HUES64 (cell line): ENCODE data around the gene PPT1. TPM values are rescaled to one million over a fixed set of nuclear protein-coding genes. Genes with fewer than 3 reads are reported as not detected.

Experiments
- H3K27ac ChIP-seq: 2 replicates; pipeline ENCODE4 v1.7.0; 2013; ENCODE audit warnings: low read depth, low read length, inconsistent platforms
- H3K27me3 ChIP-seq: 2 replicates; pipeline ENCODE4 v1.6.1; 2013; ENCODE audit warnings: mild to moderate bottlenecking, low read length; ENCODE audit not compliant: insufficient read depth
- H3K36me3 ChIP-seq: 2 replicates; pipeline ENCODE4 v1.6.1; 2013; ENCODE audit warnings: mild to moderate bottlenecking, low read length; ENCODE audit not compliant: insufficient read depth
- H3K4me1 ChIP-seq: 2 replicates; pipeline ENCODE4 v1.6.1; 2013; ENCODE audit warnings: mild to moderate bottlenecking, low read length, moderate library complexity; ENCODE audit not compliant: insufficient read depth
- H3K4me3 ChIP-seq: 2 replicates; pipeline ENCODE4 v1.5.1; 2013; ENCODE audit warnings: mild to moderate bottlenecking, low read length, moderate library complexity
- H3K9ac ChIP-seq: 2 replicates; pipeline ENCODE4 v1.6.1; 2013; ENCODE audit warnings: mild to moderate bottlenecking, low read depth, low read length
- H3K9me3 ChIP-seq: 2 replicates; pipeline ENCODE4 v1.6.1; 2013; ENCODE audit warnings: low read depth, low read length; ENCODE audit not compliant: insufficient read depth
- WGBS: fragments of 150-250, 120-280 bp; methylation state at CpG from one replicate; pipeline ENCODE4 v1.1.7; 2013; ENCODE audit warnings: missing lambda C conversion rate; 5-methylcytosine and 5-hydroxymethylcytosine counted together
- polyA plus RNA-seq, 2 experiments: library from polyadenylated mRNA; stranded (reverse); fragments of 50-300 nt; gene quantifications; one replicate each; pipeline ENCODE4 v1.2.3, GENCODE V29; 2013

Gene PPT1
- 160 TPM for polyA plus RNA-seq (2013, experiment 1 of 2)
- 141 TPM for polyA plus RNA-seq (2013, experiment 2 of 2)

DNA sequence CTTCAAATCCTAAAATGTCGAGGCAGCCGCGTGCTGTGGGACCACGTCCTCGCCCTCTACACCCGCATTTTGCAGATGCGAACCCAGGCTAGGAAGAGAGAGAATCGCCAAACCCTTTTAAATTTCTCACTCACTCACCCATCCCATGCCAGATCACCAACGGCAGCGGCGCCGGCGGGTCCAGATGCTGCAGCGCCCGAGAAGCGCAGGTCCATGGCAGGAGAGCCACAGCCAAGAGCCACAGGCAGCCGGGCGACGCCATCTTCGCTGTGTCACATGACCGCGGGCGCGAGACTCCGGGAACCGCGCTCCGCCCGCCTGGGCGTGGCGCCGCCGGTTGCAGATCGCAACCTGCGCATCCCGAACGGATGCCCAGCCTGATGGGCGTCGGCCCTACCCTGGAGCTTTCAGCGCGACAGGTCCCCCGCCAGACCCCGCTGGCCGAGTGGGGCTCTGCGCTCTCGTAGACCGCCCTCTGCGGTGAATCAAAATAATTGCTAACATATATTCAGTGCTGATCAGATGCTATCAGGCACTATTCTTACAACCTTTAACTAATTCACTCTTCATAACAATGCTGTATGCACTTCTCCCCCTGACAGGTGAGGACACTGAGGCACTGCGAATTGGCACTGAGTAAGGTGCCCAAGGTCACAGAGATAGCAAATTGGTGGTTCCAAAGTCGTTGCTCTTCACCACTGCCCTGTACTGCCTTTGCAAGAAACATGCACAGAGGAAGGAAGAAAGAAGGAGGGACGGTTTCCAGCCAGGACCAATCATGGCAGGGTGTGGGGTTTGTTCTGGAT lies at the start of gene PPT1:
PPT1 (minus strand) TSS at position 276 of the 806 bp plus-strand sequence; CDS start at position 262, 14 bp downstream.
- Histone ChIP-seq H3K27ac (peak within 1 kb of the TSS; percentile 61; the same call in 1 of the 2 replicates), H3K4me3 (peak within 1 kb of the TSS; percentile 91), H3K4me1 (peaks cover 11% of the 10 kb centered on the region), H3K9ac (peak within 1 kb of the TSS; percentile 87), H3K27me3 (peaks cover 4% of the 10 kb centered on the region; the same call in 1 of the 2 replicates), H3K36me3 (peaks cover 18% of the 10 kb centered on the region), H3K9me3 (no peaks in the 10 kb centered on the region)
- WGBS, result 1% methylated on average over 51 of the region's 51 CpGs

GRCh38 chr1:40143891-40144575 lies 47.0 kb upstream of the PPT1 start:
- peaks cover 39% of the 10 kb centered on the region; the same call in 1 of the 2 replicates for H3K27me3 ChIP-seq
- H3K4me3 ChIP-seq, result no peak overlapping the region
- H3K9me3 ChIP-seq, result no peaks in the 10 kb centered on the region
- H3K9ac ChIP-seq, result no peak overlapping the region
- 14% methylated on average over 6 of the region's 7 CpGs for whole genome bisulfite sequencing
- H3K4me1 ChIP-seq, result peaks cover 13% of the 10 kb centered on the region
- H3K27ac ChIP-seq, result no peak overlapping the region
- no peaks in the 10 kb centered on the region for H3K36me3 ChIP-seq

DNA sequence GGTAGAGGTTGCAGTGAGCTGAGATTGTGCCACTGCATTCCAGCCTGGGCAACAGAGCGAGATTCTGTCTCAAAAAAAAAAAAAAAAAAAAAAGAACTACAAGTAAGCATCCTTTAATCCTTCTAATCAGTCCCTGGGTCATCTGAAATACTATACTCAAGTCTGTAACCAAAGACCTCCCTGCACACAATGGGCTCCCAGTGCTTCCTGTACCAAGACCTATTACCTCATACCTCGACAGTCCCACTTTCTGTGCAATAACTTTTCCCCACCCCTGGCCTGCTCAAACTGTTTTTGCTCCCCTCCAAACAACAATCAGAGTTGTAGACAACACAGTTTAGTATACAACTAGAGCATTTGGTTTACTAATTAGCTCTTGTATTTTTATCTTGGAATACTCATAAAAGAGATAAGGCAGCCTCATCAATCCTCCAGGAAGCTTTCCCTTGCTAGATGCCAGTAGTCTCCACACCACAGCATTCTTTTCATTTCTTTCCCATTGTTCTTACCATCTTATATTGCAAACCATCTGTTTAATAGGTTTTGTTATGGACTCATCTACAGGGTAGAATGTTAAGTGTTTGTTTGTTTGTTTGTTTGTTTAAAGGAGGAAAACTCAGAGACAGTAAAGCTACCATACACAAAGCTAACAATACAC lies 45.0 kb upstream of the PPT1 start:
- H3K36me3 ChIP-seq, result no peaks in the 10 kb centered on the region
- H3K4me1 ChIP-seq, result peaks cover 13% of the 10 kb centered on the region
- H3K27ac ChIP-seq, result no peak overlapping the region
- no peaks in the 10 kb centered on the region for H3K9me3 ChIP-seq
- WGBS, result 88% methylated on average over 2 of the region's 2 CpGs
- H3K4me3 ChIP-seq, result no peak overlapping the region
- H3K27me3 ChIP-seq, result peaks cover 27% of the 10 kb centered on the region; the same call in 1 of the 2 replicates
- no peak overlapping the region for H3K9ac ChIP-seq

DNA sequence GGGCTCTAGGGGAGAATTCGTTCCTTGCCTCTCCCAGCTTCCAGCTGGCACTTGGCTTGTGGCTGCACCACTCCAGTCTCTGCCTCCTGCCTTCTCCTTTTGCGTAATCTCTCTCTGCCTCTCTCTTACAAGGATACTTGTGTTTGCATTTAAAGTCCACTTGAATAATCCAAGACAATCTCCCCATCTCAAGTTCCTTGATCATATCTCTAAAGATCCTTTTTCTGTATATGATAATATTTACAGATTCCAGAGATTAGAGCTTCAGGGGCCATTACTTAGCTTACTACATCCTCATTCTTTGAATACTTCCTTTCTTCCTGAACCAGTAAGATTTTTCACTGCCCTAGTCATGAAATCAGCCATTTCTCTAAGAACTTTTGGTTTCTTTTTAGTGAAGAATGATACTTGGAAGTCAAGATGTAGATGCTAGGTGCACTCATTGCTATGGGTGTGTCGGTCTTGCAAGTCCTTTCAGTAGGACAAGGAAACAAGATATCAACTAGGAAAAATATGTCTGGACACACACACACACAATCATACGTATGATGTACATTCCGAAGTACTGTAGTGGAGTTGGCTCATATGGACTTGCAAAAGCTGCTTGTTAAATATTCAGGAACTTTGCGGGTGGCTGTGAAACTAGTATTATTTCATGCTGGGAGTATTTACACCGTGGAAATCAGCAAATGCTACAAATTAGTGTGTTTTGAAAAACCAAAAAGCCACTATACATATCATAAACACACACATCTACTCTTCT lies 43.3 kb upstream of the PPT1 start:
- 88% methylated on average over 7 of the region's 7 CpGs for WGBS
- Histone ChIP-seq H3K4me1 (peaks cover 13% of the 10 kb centered on the region), H3K9me3 (no peaks in the 10 kb centered on the region), H3K36me3 (no peaks in the 10 kb centered on the region), H3K27ac (no peak overlapping the region), H3K27me3 (peaks cover 13% of the 10 kb centered on the region; the same call in 1 of the 2 replicates), H3K4me3 (no peak overlapping the region), H3K9ac (no peak overlapping the region)

GRCh38 chr1:40133839-40134238 lies 36.8 kb upstream of the PPT1 start:
- Histone ChIP-seq H3K9ac (no peak overlapping the region), H3K4me3 (no peak overlapping the region), H3K4me1 (no peaks in the 10 kb centered on the region), H3K27me3 (no peaks in the 10 kb centered on the region), H3K9me3 (no peaks in the 10 kb centered on the region), H3K27ac (no peak overlapping the region), H3K36me3 (no peaks in the 10 kb centered on the region)
- 79% methylated on average over 2 of the region's 2 CpGs for WGBS

GRCh38 chr1:40133312-40133665 lies 36.2 kb upstream of the PPT1 start:
- no peak overlapping the region for H3K9ac ChIP-seq
- H3K9me3 ChIP-seq, result no peaks in the 10 kb centered on the region
- H3K4me3 ChIP-seq, result no peak overlapping the region
- H3K27me3 ChIP-seq, result no peaks in the 10 kb centered on the region
- no peaks in the 10 kb centered on the region for H3K36me3 ChIP-seq
- 95% methylated on average over 21 of the region's 21 CpGs for WGBS
- no peak overlapping the region for H3K27ac ChIP-seq
- H3K4me1 ChIP-seq, result no peaks in the 10 kb centered on the region

DNA sequence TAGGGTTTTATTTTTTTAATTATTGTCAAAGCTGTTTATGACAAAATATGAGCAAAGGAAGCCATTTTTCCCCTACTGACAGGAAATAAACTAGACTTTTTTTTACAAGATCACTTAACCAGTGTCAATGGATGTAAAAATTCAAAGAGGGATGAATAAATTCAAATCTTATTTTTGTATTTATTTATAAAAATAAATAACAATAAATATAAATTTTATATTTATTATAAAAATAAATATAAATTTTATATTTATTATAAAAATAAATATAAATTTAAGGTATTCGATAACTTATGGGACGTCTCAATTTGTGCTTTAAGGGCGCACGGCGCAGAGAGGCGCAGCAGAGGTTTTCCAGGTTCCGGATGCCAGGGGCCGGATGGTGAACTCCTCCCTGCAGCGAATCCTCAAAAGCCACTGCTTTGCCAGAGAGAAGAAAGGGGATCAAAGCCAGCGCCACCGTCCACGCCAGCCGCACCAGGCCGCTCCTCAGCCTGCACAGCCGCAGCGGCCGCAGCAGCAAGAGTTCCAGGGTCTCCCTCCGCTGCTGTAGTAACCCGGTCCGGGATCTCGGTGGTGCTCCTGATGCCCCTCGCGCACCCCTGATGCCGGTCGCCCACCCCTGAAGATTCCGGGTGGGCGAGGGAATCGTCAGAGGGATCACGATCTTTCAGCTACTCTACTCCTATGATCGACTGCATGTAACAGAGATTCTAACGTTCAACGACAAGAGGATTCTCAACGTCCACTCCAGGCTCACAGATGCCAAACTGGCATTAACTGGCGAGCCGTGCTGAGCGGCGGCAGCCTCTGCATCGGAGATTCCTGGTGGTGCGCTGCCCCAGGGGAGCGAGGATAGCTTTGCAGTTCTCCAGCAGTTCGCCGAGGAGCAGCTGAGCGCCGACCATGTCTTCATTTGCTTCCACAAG lies 35.6 kb upstream of the PPT1 start:
- WGBS, result 96% methylated on average over 44 of the region's 44 CpGs
- H3K4me1 ChIP-seq, result no peaks in the 10 kb centered on the region
- H3K9ac ChIP-seq, result no peak overlapping the region
- no peaks in the 10 kb centered on the region for H3K36me3 ChIP-seq
- no peaks in the 10 kb centered on the region for H3K9me3 ChIP-seq
- no peak overlapping the region for H3K27ac ChIP-seq
- no peaks in the 10 kb centered on the region for H3K27me3 ChIP-seq
- no peak overlapping the region for H3K4me3 ChIP-seq

DNA sequence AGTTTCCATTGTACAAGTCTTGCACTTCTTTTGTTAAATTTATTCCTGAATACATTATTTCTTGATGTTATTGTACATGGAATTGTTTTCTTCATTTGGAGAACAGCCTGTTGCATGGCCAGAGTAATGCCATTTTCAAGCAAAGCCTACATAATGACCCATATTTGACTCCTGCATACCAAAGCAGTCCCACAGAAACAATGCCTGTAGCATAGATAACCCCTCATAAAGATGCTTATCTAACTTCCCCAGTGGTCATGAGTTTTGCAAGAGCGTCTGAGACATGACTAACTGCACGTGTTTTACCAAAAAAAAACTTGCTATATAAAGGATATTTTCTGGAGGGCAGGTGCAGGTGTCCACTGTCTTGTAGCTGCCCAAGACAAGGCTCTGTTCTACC lies 33.8 kb upstream of the PPT1 start:
- Histone ChIP-seq H3K9me3 (no peaks in the 10 kb centered on the region), H3K9ac (no peak overlapping the region), H3K27ac (no peak overlapping the region), H3K4me1 (no peaks in the 10 kb centered on the region), H3K27me3 (no peaks in the 10 kb centered on the region), H3K36me3 (no peaks in the 10 kb centered on the region), H3K4me3 (no peak overlapping the region)
- 90% methylated on average over 2 of the region's 2 CpGs for WGBS

DNA sequence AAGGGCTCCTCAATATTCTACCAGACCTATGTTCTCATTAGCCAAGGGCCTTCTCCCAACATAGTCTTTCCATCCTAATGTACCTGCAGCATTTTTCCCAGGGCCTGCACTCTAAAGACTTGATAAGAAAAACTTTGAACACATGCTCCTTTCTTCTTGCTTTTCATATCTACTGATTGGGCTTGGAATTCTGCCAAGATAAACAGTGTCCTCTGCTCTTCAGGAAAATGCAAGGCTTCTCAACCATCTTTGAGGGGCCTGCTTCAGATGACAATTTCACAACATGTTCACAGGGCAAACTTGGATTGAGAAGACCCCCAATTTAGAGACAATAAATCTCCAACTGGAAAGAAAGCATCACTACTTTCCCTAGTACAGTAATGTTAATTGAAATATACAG lies 25.8 kb upstream of the PPT1 start:
- no peak overlapping the region for H3K27ac ChIP-seq
- H3K9me3 ChIP-seq, result no peaks in the 10 kb centered on the region
- no peak overlapping the region for H3K4me3 ChIP-seq
- no peaks in the 10 kb centered on the region for H3K36me3 ChIP-seq
- H3K27me3 ChIP-seq, result peaks cover 8% of the 10 kb centered on the region; the same call in 1 of the 2 replicates
- H3K9ac ChIP-seq, result no peak overlapping the region
- no peaks in the 10 kb centered on the region for H3K4me1 ChIP-seq

DNA sequence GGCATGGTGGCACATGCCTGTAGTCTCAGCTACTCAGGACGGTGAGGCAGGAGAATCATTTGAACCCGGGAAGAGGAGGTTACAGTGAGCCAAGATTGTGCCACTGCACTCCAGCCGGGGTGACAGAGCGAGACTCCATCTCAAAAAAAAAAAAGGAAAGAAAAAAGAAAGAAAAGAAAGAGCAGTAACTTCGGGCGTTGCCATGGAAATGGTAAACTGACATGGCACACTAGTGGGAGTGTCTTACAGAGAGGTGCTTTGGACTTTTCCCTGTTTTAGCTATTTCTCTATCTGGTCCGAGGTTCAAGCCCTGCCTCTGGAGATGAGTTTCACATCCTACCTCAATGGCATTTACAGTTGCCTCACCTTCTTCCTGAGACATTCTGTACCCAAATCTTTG lies 23.1 kb upstream of the PPT1 start:
- WGBS, result 88% methylated on average over 7 of the region's 7 CpGs
- Histone ChIP-seq H3K9ac (no peak overlapping the region), H3K27me3 (peaks cover 8% of the 10 kb centered on the region; the same call in 1 of the 2 replicates), H3K4me1 (no peaks in the 10 kb centered on the region), H3K27ac (no peak overlapping the region), H3K9me3 (no peaks in the 10 kb centered on the region), H3K4me3 (no peak overlapping the region), H3K36me3 (no peaks in the 10 kb centered on the region)
